GM18505 (cell line): ENCODE results near the gene DNAJC9.

Source experiments
- ATAC-seq: cut with Tn5 transposase; IDR thresholded peaks from one replicate; pipeline ENCODE4 v1.9.1; 2021; ENCODE audit not compliant: unreplicated experiment
- POLR2A ChIP-seq: IDR thresholded peaks from 4 replicates; pipeline ENCODE4 v1.6.1; 2011; ENCODE audit warnings: borderline replicate concordance; ENCODE audit not compliant: insufficient read depth, insufficient read length; ENCODE audit errors: extremely low read depth

Gene DNAJC9

GRCh38 chr10:73251683-73252444 lies 4.8 kb upstream of the DNAJC9 start:
- ATAC-seq, result no peak

GRCh38 chr10:73248259-73248724 lies 1.2 kb upstream of the DNAJC9 start:
- ATAC-seq, result no peak
- TF ChIP-seq POLR2A, result no peak

More at GRCh38 chr10:73251683-73252444, 4.8 kb upstream of the DNAJC9 start:
- TF ChIP-seq POLR2A, result no peak

GRCh38 chr10:73247509-73248258 lies 629 bp upstream of the DNAJC9 start:
- no peak for TF ChIP-seq POLR2A
- ATAC-seq, result no peak

GRCh38 chr10:73246322-73246645 lies 771 bp downstream of the DNAJC9 start:
- no peak for TF ChIP-seq POLR2A

GRCh38 chr10:73244866-73245477 lies 2.1 kb downstream of the DNAJC9 start:
- TF ChIP-seq POLR2A, result no peak
- ATAC-seq, result no peak

More at GRCh38 chr10:73246322-73246645, 771 bp downstream of the DNAJC9 start:
- no peak for ATAC-seq

GRCh38 chr10:73239908-73240307 lies 7.1 kb downstream of the DNAJC9 start:
- TF ChIP-seq POLR2A, result no peak
- ATAC-seq, result no peak

GRCh38 chr10:73238990-73239566 lies 8.0 kb downstream of the DNAJC9 start:
- ATAC-seq, result no peak
- no peak for TF ChIP-seq POLR2A

GRCh38 chr10:73234695-73235094 lies 12.4 kb downstream of the DNAJC9 start:
- ATAC-seq, result no peak
- no peak for TF ChIP-seq POLR2A

- no peak for TF ChIP-seq POLR2A
- no peak for ATAC-seq
Observed at GRCh38 chr10:73233883-73234282, 13.2 kb downstream of the DNAJC9 start.

GRCh38 chr10:73232887-73233286 lies 14.2 kb downstream of the DNAJC9 start:
- no peak for TF ChIP-seq POLR2A
- ATAC-seq, result no peak

- no peak for TF ChIP-seq POLR2A
- no peak for ATAC-seq
Observed at GRCh38 chr10:73229567-73229966, 17.5 kb downstream of the DNAJC9 start.

GRCh38 chr10:73228247-73228646 lies 18.8 kb downstream of the DNAJC9 start:
- ATAC-seq, result no peak
- no peak for TF ChIP-seq POLR2A

- no peak for TF ChIP-seq POLR2A
- no peak for ATAC-seq
Observed at GRCh38 chr10:73226663-73227062, 20.4 kb downstream of the DNAJC9 start.
